ENCODE results near the gene ALDH18A1. TPM values are rescaled to one million over a fixed set of nuclear protein-coding genes. Genes with fewer than 3 reads are reported as not detected.

ALDH18A1 gene
- total RNA-seq: 10 to 100 TPM; 82.1 to 91.7 TPM

GRCh38 chr10:95656291-95657164 lies at the start of gene ALDH18A1:
ALDH18A1 (minus strand) TSS chr10:95656711; CDS start chr10:95653377, 3,334 bp downstream.
- peaks cover 30% of the 10 kb centered on the region for H3K36me3 Mint-ChIP-seq (ENCODE audit: low read depth)
- CTCF ChIA-PET: interaction anchor here (2.4 kb wide), 1 partner anchor 37 kb away, joined by 8 read pairs; the partner anchor contains the start of gene TCTN3
- H3K27me3 Mint-ChIP-seq (ENCODE audit: low read depth): no peaks in the 10 kb centered on the region
- H3K4me3 Mint-ChIP-seq: peak within 1 kb of the TSS; percentile 99
- DNase-seq: peak; percentile 85
- peaks cover 11% of the 10 kb centered on the region for H3K9me3 Mint-ChIP-seq
- intact Hi-C loops (cut with micrococcal nuclease): loop anchor here (1.0 kb wide), 2 partner anchors 38 to 95 kb away; partner anchors contain the start of gene SORBS1
- H3K27ac Mint-ChIP-seq: peak within 1 kb of the TSS; percentile 88
- peaks cover 31% of the 10 kb centered on the region for H3K4me1 Mint-ChIP-seq (ENCODE audit: low read depth)

DNA sequence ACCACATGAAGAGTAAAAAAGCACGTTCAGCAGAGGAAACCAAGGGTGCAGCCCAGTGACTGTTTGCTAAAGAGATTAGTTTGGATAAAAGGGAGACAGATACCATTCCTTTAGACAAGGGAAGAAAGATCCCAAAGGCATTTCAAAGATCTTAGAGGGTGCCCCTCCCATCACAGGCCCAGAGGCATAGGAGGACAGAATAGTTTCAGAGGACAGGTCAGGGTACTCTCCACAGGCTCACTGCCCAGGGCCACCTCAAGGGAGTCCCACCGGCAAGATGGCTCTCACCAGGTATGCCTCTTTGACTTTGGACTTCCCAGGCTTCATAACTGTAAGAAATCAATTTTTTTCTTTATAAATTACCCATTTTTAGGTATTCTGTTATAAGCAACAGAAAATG lies 41.9 kb upstream of the ALDH18A1 start:
- CTCF ChIA-PET: interaction anchor here (1.6 kb wide), 1 partner anchor 143 kb away, joined by 6 read pairs; no protein-coding TSS in a partner anchor
- Mint-ChIP-seq H3K27me3 (ENCODE audit: low read depth) (no peaks in the 10 kb centered on the region), H3K9me3 (no peaks in the 10 kb centered on the region), H3K4me3 (no peak overlapping the region), H3K4me1 (ENCODE audit: low read depth) (peaks cover 5% of the 10 kb centered on the region), H3K36me3 (ENCODE audit: low read depth) (no peaks in the 10 kb centered on the region), H3K27ac (no peak overlapping the region)
- no peak for DNase-seq
- intact Hi-C loops (cut with micrococcal nuclease): loop anchor here (10.0 kb wide), 1 partner anchor 526 kb away; no protein-coding TSS in a partner anchor

DNA sequence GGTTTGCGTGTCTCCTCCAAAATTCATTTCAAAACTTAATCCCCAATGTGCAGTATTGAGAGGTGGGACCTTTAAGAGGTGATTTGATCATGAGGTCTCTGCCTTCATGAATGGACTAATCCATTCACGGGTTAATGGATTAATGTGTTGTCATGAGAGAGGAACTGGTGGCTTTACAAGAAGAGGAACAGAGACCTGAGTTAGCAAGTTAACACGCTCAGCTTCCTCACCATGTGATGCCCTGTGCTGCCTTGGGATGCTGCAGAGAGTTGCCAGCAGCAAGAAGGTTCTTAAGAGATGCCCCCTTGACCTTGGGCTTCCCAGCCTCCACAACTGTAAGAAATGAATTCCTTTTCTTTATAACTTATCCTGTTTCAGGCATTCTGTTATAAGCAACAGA lies 40.9 kb upstream of the ALDH18A1 start:
- intact Hi-C loops (cut with micrococcal nuclease): loop anchor here (10.0 kb wide), 1 partner anchor 527 kb away; no protein-coding TSS in a partner anchor
- DNase-seq: no peak
- CTCF ChIA-PET: interaction anchor here (1.6 kb wide), 1 partner anchor 144 kb away, joined by 6 read pairs; no protein-coding TSS in a partner anchor
- Mint-ChIP-seq H3K27ac (no peak overlapping the region), H3K4me1 (ENCODE audit: low read depth) (peaks cover 11% of the 10 kb centered on the region), H3K27me3 (ENCODE audit: low read depth) (no peaks in the 10 kb centered on the region), H3K9me3 (no peaks in the 10 kb centered on the region), H3K4me3 (no peak overlapping the region), H3K36me3 (ENCODE audit: low read depth) (peaks cover 2% of the 10 kb centered on the region)

GRCh38 chr10:95694665-95695064 lies 38.2 kb upstream of the ALDH18A1 start:
- no peak overlapping the region for H3K27ac Mint-ChIP-seq
- H3K4me1 Mint-ChIP-seq (ENCODE audit: low read depth): peaks cover 33% of the 10 kb centered on the region
- DNase-seq: no peak
- H3K27me3 Mint-ChIP-seq (ENCODE audit: low read depth): no peaks in the 10 kb centered on the region
- no peaks in the 10 kb centered on the region for H3K9me3 Mint-ChIP-seq
- H3K4me3 Mint-ChIP-seq: peak overlapping the region; percentile 96
- H3K36me3 Mint-ChIP-seq (ENCODE audit: low read depth): peaks cover 11% of the 10 kb centered on the region
- CTCF ChIA-PET: interaction anchor here (0.6 to 4.9 kb wide), 20 partner anchors 10 to 646 kb away, joined by 3 to 144 read pairs (median 5); no protein-coding TSS in a partner anchor
- intact Hi-C loops (cut with micrococcal nuclease): loop anchor here (1.0 to 10.0 kb wide), 12 partner anchors 38 to 646 kb away; partner anchors contain the start of genes ALDH18A1, CC2D2B, CCNJ and SORBS1

- intact Hi-C loops (cut with micrococcal nuclease): loop anchor here (1.0 to 10.0 kb wide), 12 partner anchors 38 to 646 kb away; partner anchors contain the start of genes ALDH18A1, CC2D2B, CCNJ and SORBS1
- Mint-ChIP-seq H3K27ac (peak within 1 kb of the TSS; percentile 83), H3K36me3 (ENCODE audit: low read depth) (peaks cover 12% of the 10 kb centered on the region), H3K27me3 (ENCODE audit: low read depth) (no peaks in the 10 kb centered on the region), H3K9me3 (no peaks in the 10 kb centered on the region), H3K4me3 (peak within 1 kb of the TSS; percentile 96), H3K4me1 (ENCODE audit: low read depth) (peaks cover 37% of the 10 kb centered on the region)
- CTCF ChIA-PET: interaction anchor here (0.6 to 4.9 kb wide), 57 partner anchors 9 to 1288 kb away, joined by 3 to 144 read pairs (median 4); partner anchors contain the start of gene ALDH18A1
- peak; percentile 97 for DNase-seq
Observed at GRCh38 chr10:95693668-95694534, 37.4 kb upstream of the ALDH18A1 start, which contains the start of gene TCTN3. TCTN3 (minus strand) TSS chr10:95693927; CDS start chr10:95693899, 28 bp downstream.

GRCh38 chr10:95693071-95693667 lies 36.7 kb upstream of the ALDH18A1 start:
- Mint-ChIP-seq H3K27me3 (ENCODE audit: low read depth) (no peaks in the 10 kb centered on the region), H3K4me1 (ENCODE audit: low read depth) (peaks cover 40% of the 10 kb centered on the region), H3K4me3 (peak overlapping the region; percentile 96), H3K36me3 (ENCODE audit: low read depth) (peaks cover 16% of the 10 kb centered on the region), H3K27ac (peak overlapping the region; percentile 83), H3K9me3 (no peaks in the 10 kb centered on the region)
- intact Hi-C loops (cut with micrococcal nuclease): loop anchor here (5.0 to 10.0 kb wide), 2 partner anchors 532 to 599 kb away; no protein-coding TSS in a partner anchor
- no peak for DNase-seq
- CTCF ChIA-PET: interaction anchor here (0.6 to 4.9 kb wide), 48 partner anchors 9 to 1289 kb away, joined by 3 to 144 read pairs (median 4); partner anchors contain the start of gene ALDH18A1

DNA sequence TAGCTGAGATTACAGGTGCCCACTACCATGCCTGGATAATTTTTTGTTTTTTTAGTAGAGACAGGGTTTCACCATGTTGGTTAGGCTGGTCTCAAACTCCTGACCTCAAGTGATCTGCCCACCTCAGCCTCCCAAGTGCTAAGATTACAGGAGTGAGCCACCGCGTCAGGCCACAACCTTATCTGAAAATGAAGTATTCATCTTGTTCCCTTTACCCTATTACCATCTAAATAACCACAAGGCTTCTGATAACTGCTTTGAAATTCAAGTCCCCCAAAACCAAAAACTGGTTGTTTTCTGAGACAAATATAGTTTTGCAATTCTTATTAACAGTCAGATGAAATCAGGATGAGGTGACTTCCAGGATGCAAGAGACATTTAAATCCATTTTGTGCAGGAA lies 34.8 kb upstream of the ALDH18A1 start:
- CTCF ChIA-PET: interaction anchor here (4.9 kb wide), 2 partner anchors 150 to 173 kb away, joined by 54 to 144 read pairs; no protein-coding TSS in a partner anchor
- DNase-seq: no peak
- Mint-ChIP-seq H3K4me1 (ENCODE audit: low read depth) (peaks cover 40% of the 10 kb centered on the region), H3K27ac (no peak overlapping the region), H3K36me3 (ENCODE audit: low read depth) (peaks cover 21% of the 10 kb centered on the region), H3K4me3 (no peak overlapping the region), H3K9me3 (no peaks in the 10 kb centered on the region), H3K27me3 (ENCODE audit: low read depth) (no peaks in the 10 kb centered on the region)
- intact Hi-C loops (cut with micrococcal nuclease): loop anchor here (5.0 to 10.0 kb wide), 2 partner anchors 534 to 601 kb away; no protein-coding TSS in a partner anchor

DNA sequence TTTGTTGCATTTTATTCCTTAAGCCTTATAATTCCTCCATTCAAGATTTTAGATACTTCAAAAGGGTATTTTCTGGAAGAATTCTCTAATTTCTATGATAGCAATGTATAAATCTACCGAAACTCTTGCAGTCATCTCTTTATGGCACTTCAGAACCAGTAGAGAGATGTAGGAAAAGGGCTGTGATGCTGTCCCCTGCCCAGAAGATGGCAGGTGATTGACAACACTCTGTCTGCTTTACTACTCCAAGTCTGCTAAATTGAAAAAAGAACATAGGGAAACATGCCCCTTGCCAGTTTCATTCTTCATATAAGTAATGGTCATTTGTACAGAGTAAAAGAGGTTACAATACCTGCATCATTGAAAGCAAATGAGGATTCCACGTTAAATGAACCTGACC lies 32.1 kb upstream of the ALDH18A1 start:
- CTCF ChIA-PET: interaction anchor here (1.8 kb wide), 1 partner anchor 176 kb away, joined by 4 read pairs; no protein-coding TSS in a partner anchor

DNA sequence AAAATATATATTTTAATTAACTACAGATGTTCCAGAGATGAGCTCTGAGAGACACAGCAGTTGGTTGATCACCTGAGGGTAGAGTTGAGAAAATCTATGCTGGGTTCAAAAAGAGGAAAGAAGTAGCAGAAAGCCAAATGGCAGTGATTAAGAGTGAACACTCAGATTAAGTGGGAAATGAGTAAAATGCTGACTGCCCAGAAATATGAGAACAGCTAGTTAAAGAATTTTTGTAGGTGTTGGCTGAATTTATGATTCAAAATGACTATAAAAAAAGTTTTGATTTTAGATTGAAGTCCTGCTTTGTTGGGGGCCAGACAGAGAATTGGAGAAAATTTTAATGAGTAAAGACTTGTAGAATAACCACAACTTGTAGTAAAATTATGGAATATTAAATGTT lies 27.5 kb upstream of the ALDH18A1 start:
- H3K9me3 Mint-ChIP-seq: no peaks in the 10 kb centered on the region
- H3K4me3 Mint-ChIP-seq: no peak overlapping the region
- DNase-seq: no peak
- peaks cover 40% of the 10 kb centered on the region for H3K36me3 Mint-ChIP-seq (ENCODE audit: low read depth)
- peaks cover 3% of the 10 kb centered on the region for H3K4me1 Mint-ChIP-seq (ENCODE audit: low read depth)
- intact Hi-C loops (cut with micrococcal nuclease): no loop called here
- CTCF ChIA-PET: interaction anchor here (0.6 to 2.3 kb wide), 3 partner anchors 10 to 333 kb away, joined by 3 to 12 read pairs (median 3); partner anchors contain the start of gene TCTN3
- H3K27me3 Mint-ChIP-seq (ENCODE audit: low read depth): no peaks in the 10 kb centered on the region
- no peak overlapping the region for H3K27ac Mint-ChIP-seq

More for the DNA sequence above, 32.1 kb upstream of the ALDH18A1 start:
- Mint-ChIP-seq H3K4me3 (no peak overlapping the region), H3K9me3 (no peaks in the 10 kb centered on the region), H3K27ac (no peak overlapping the region), H3K4me1 (ENCODE audit: low read depth) (peaks cover 35% of the 10 kb centered on the region), H3K36me3 (ENCODE audit: low read depth) (peaks cover 33% of the 10 kb centered on the region), H3K27me3 (ENCODE audit: low read depth) (no peaks in the 10 kb centered on the region)
- no peak for DNase-seq
- intact Hi-C loops (cut with micrococcal nuclease): no loop called here

- Mint-ChIP-seq H3K4me1 (ENCODE audit: low read depth) (no peaks in the 10 kb centered on the region), H3K27me3 (ENCODE audit: low read depth) (no peaks in the 10 kb centered on the region), H3K36me3 (ENCODE audit: low read depth) (peaks cover 16% of the 10 kb centered on the region), H3K9me3 (no peaks in the 10 kb centered on the region), H3K4me3 (no peak overlapping the region), H3K27ac (no peak overlapping the region)
- no peak for DNase-seq
- intact Hi-C loops (cut with micrococcal nuclease): no loop called here
- CTCF ChIA-PET: interaction anchor here (0.5 kb wide), 1 partner anchor 76 kb away, joined by 3 read pairs; no protein-coding TSS in a partner anchor
Observed at GRCh38 chr10:95675403-95676116, 19.0 kb upstream of the ALDH18A1 start.

All from activated naive CD4-positive, alpha-beta T cell treated with anti-CD3 and anti-CD28 coated beads for 36 hours (primary cell).